ENCODE data around the gene TRIM41.
"Not testable (repeated sequence)": the region's sequence is repeated elsewhere in the genome, so short reads cannot be mapped to it uniquely, and the experiment has no call there.

TRIM41 gene

GRCh38 chr5:181261320-181262049 lies 38.4 kb downstream of the TRIM41 start:
- in situ Hi-C loops (cut with HindIII; ENCODE audit: low pct_unique_long_range_greater_than_20kb, low sequenced_read_pairs) = no loop called here
- TF ChIP-seq JUND (IDR thresholded peaks at IDR 0.05; ENCODE audit: low read depth) = no peak
- peak in 1 of 2 experiments; percentile 79 for DNase-seq (ENCODE audit: low read depth in 1 of 2, low spot score in 1 of 2)

- no peak for TF ChIP-seq JUND (IDR thresholded peaks at IDR 0.05; ENCODE audit: low read depth)
- in situ Hi-C loops (cut with HindIII; ENCODE audit: low pct_unique_long_range_greater_than_20kb, low sequenced_read_pairs) = no loop called here
- DNase-seq (ENCODE audit: low read depth in 1 of 2, low spot score in 1 of 2) = no peak
These were observed 40.6 kb downstream of the TRIM41 start for GRCh38 chr5:181263633-181264032.

- in situ Hi-C loops (cut with HindIII; ENCODE audit: low pct_unique_long_range_greater_than_20kb, low sequenced_read_pairs) = no loop called here
- no peak for DNase-seq (ENCODE audit: low read depth in 1 of 2, low spot score in 1 of 2)
- no peak for TF ChIP-seq JUND (IDR thresholded peaks at IDR 0.05; ENCODE audit: low read depth)
These were observed 42.1 kb downstream of the TRIM41 start for GRCh38 chr5:181265092-181265671.

GRCh38 chr5:181267291-181267904 lies 44.3 kb downstream of the TRIM41 start:
- DNase-seq (ENCODE audit: low read depth in 1 of 2, low spot score in 1 of 2) = peak in 1 of 2 experiments; percentile 42
- in situ Hi-C loops (cut with HindIII; ENCODE audit: low pct_unique_long_range_greater_than_20kb, low sequenced_read_pairs) = not testable (repeated sequence)

- DNase-seq (ENCODE audit: low read depth in 1 of 2, low spot score in 1 of 2); in situ Hi-C loops (cut with HindIII; ENCODE audit: low pct_unique_long_range_greater_than_20kb, low sequenced_read_pairs): not testable (repeated sequence)
These were observed 44.8 kb downstream of the TRIM41 start for GRCh38 chr5:181267907-181268306.

- no peak for TF ChIP-seq JUND (IDR thresholded peaks at IDR 0.05; ENCODE audit: low read depth)
- in situ Hi-C loops (cut with HindIII; ENCODE audit: low pct_unique_long_range_greater_than_20kb, low sequenced_read_pairs) = no loop called here
- DNase-seq (ENCODE audit: low read depth in 1 of 2, low spot score in 1 of 2) = no peak
These were observed 48.0 kb downstream of the TRIM41 start for GRCh38 chr5:181271081-181271480.

- in situ Hi-C loops (cut with HindIII; ENCODE audit: low pct_unique_long_range_greater_than_20kb, low sequenced_read_pairs); DNase-seq (ENCODE audit: low read depth in 1 of 2, low spot score in 1 of 2): not testable (repeated sequence)
These were observed 50.3 kb downstream of the TRIM41 start for GRCh38 chr5:181273433-181273744.

- in situ Hi-C loops (cut with HindIII; ENCODE audit: low pct_unique_long_range_greater_than_20kb, low sequenced_read_pairs) = no loop called here
- no peak for TF ChIP-seq JUND (IDR thresholded peaks at IDR 0.05; ENCODE audit: low read depth)
- no peak for DNase-seq (ENCODE audit: low read depth in 1 of 2, low spot score in 1 of 2)
These were observed 57.2 kb downstream of the TRIM41 start for GRCh38 chr5:181280251-181280762.

GRCh38 chr5:181281077-181281983 lies 58.2 kb downstream of the TRIM41 start:
- in situ Hi-C loops (cut with HindIII; ENCODE audit: low pct_unique_long_range_greater_than_20kb, low sequenced_read_pairs) = no loop called here
- TF ChIP-seq JUND (IDR thresholded peaks at IDR 0.05; ENCODE audit: low read depth) = no peak
- DNase-seq (ENCODE audit: low read depth in 1 of 2, low spot score in 1 of 2) = no peak

- no peak for TF ChIP-seq JUND (IDR thresholded peaks at IDR 0.05; ENCODE audit: low read depth)
- in situ Hi-C loops (cut with HindIII; ENCODE audit: low pct_unique_long_range_greater_than_20kb, low sequenced_read_pairs) = no loop called here
- DNase-seq (ENCODE audit: low read depth in 1 of 2, low spot score in 1 of 2) = no peak
These were observed 58.9 kb downstream of the TRIM41 start for GRCh38 chr5:181281984-181282316.

GRCh38 chr5:181282415-181282814 lies 59.3 kb downstream of the TRIM41 start:
- DNase-seq (ENCODE audit: low read depth in 1 of 2, low spot score in 1 of 2); in situ Hi-C loops (cut with HindIII; ENCODE audit: low pct_unique_long_range_greater_than_20kb, low sequenced_read_pairs): not testable (repeated sequence)

GRCh38 chr5:181282874-181283273 lies 59.8 kb downstream of the TRIM41 start:
- TF ChIP-seq JUND (IDR thresholded peaks at IDR 0.05; ENCODE audit: low read depth) = no peak
- DNase-seq (ENCODE audit: low read depth in 1 of 2, low spot score in 1 of 2) = no peak
- in situ Hi-C loops (cut with HindIII; ENCODE audit: low pct_unique_long_range_greater_than_20kb, low sequenced_read_pairs) = no loop called here

GRCh38 chr5:181283347-181283746 lies 60.3 kb downstream of the TRIM41 start:
- in situ Hi-C loops (cut with HindIII; ENCODE audit: low pct_unique_long_range_greater_than_20kb, low sequenced_read_pairs) = no loop called here
- no peak for TF ChIP-seq JUND (IDR thresholded peaks at IDR 0.05; ENCODE audit: low read depth)

GRCh38 chr5:181283841-181284755 lies 61.0 kb downstream of the TRIM41 start:
- DNase-seq (ENCODE audit: low read depth in 1 of 2, low spot score in 1 of 2); in situ Hi-C loops (cut with HindIII; ENCODE audit: low pct_unique_long_range_greater_than_20kb, low sequenced_read_pairs): not testable (repeated sequence)

More at GRCh38 chr5:181283347-181283746, 60.3 kb downstream of the TRIM41 start:
- DNase-seq (ENCODE audit: low read depth in 1 of 2, low spot score in 1 of 2) = no peak

All from T47D (cell line).